Embryonic facial prominence (tissue), 1 donor: ENCODE measurements around the gene ZBTB17.
"Not testable (repeated sequence)": the region's sequence is repeated elsewhere in the genome, so short reads cannot be mapped to it uniquely, and the experiment has no call there.

Experiments used
- DNase-seq: peaks from one replicate; pipeline ENCODE4 v3.0.0-alpha.2; 2016; ENCODE audit errors: extremely low spot score

ZBTB17 gene

GRCh38 chr1:15975805-15976680, at the start of gene ZBTB17:
Gene ZBTB17, minus strand, starts transcription at chr1:15976101. Its CDS starts 27,606 bp downstream, at chr1:15948495.
- peak; percentile 93 for DNase-seq

GRCh38 chr1:16023050-16023653, 47.3 kb upstream of the ZBTB17 start:
- DNase-seq = no peak

- DNase-seq = no peak
Observed at GRCh38 chr1:16022393-16022792, 46.5 kb upstream of the ZBTB17 start.

GRCh38 chr1:16021681-16022080, 45.8 kb upstream of the ZBTB17 start, which contains the start of gene CLCNKA:
Gene CLCNKA, plus strand, starts transcription at chr1:16022036. Its CDS starts 584 bp downstream, at chr1:16022620.
- DNase-seq = no peak

GRCh38 chr1:16020878-16021277, 45.0 kb upstream of the ZBTB17 start:
- not testable (repeated sequence) for DNase-seq

- DNase-seq = no peak
Observed at GRCh38 chr1:16020325-16020724, 44.4 kb upstream of the ZBTB17 start.

GRCh38 chr1:16019644-16020277, 43.9 kb upstream of the ZBTB17 start:
- no peak for DNase-seq

GRCh38 chr1:16018749-16019643, 43.1 kb upstream of the ZBTB17 start:
- DNase-seq = no peak

- DNase-seq = no peak
Observed at GRCh38 chr1:16018308-16018707, 42.4 kb upstream of the ZBTB17 start.

GRCh38 chr1:16017461-16018303, 41.8 kb upstream of the ZBTB17 start, which contains the start of gene HSPB7:
Gene HSPB7, minus strand, starts transcription at chr1:16018043. Its CDS starts 80 bp downstream, at chr1:16017963.
- DNase-seq = no peak

- no peak for DNase-seq
Observed at GRCh38 chr1:16017076-16017460, 41.2 kb upstream of the ZBTB17 start.

- no peak for DNase-seq
Observed at GRCh38 chr1:16015960-16016901, 40.3 kb upstream of the ZBTB17 start.

- no peak for DNase-seq
Observed at GRCh38 chr1:16015491-16015890, 39.6 kb upstream of the ZBTB17 start.

GRCh38 chr1:16014509-16015482, 38.9 kb upstream of the ZBTB17 start:
- no peak for DNase-seq

- no peak for DNase-seq
Observed at GRCh38 chr1:16013908-16014258, 38.0 kb upstream of the ZBTB17 start.

GRCh38 chr1:16013220-16013907, 37.5 kb upstream of the ZBTB17 start:
- no peak for DNase-seq

GRCh38 chr1:16012590-16013219, 36.8 kb upstream of the ZBTB17 start:
- no peak for DNase-seq
